H1 (cell line): Measurements from ENCODE around the gene KRT34. TPM values are rescaled to one million over a fixed set of nuclear protein-coding genes. Genes with fewer than 3 reads are reported as not detected.
A peak's percentile ranks its signal among the peaks of the same experiment; 100 is the strongest.

Source experiments
- CTCF ChIA-PET: fragments of 300-600 bp; sonication (Branson Sonifier 250); formaldehyde crosslinking; loops from one replicate; lab custom pipeline; 2021; ENCODE audit not compliant: partially characterized antibody; lab: Charles Lee
- POLR2A ChIA-PET: fragments of 300-600 bp; sonication (Branson Sonifier 250); formaldehyde crosslinking; loops from one replicate; lab custom pipeline; 2021; ENCODE audit warnings: inconsistent platforms; ENCODE audit not compliant: partially characterized antibody; lab: Charles Lee
- DNase-seq, 2 experiments: peaks; one replicate each; pipeline versions ENCODE4 v3.0.0 to v3.0.0-alpha.2; 2010 to 2022; ENCODE audit warnings: low spot score in 2 of 2, low read depth in 1 of 2, mixed read lengths in 1 of 2
- FAIRE-seq: peaks from 2 replicates; lab custom pipeline; 2011; peaks lifted over from hg19 to GRCh38; lab: Jason Lieb, UNC
- H2AFZ ChIP-seq: 2 replicates; pipeline ENCODE4 v1.8.1; 2012; ENCODE audit warnings: low read length, inconsistent platforms
- H2AK5ac ChIP-seq: 2 replicates; pipeline ENCODE4 v1.6.1; 2013; ENCODE audit warnings: low read depth, low read length
- H2BK120ac ChIP-seq: replicated peaks from 2 replicates; pipeline ENCODE3; 2013; ENCODE audit warnings: low read depth, low read length, inconsistent platforms
- H2BK12ac ChIP-seq: 2 replicates; pipeline ENCODE4 v1.6.1; 2013; ENCODE audit warnings: low read depth, low read length
- H2BK15ac ChIP-seq: 2 replicates; pipeline ENCODE4 v1.6.1; 2013; ENCODE audit warnings: low read length
- H2BK20ac ChIP-seq: 2 replicates; pipeline ENCODE4 v1.6.1; 2013; ENCODE audit warnings: low read length
- H2BK5ac ChIP-seq: 2 replicates; pipeline ENCODE4 v1.6.1; 2013; ENCODE audit warnings: low read depth, low read length
- H3K14ac ChIP-seq: 2 replicates; pipeline ENCODE4 v1.6.1; 2013; ENCODE audit warnings: inconsistent platforms; ENCODE audit not compliant: insufficient read length
- H3K18ac ChIP-seq: 2 replicates; pipeline ENCODE4 v1.6.1; 2013; ENCODE audit warnings: low read length; ENCODE audit errors: extremely low read depth
- H3K23ac ChIP-seq: 2 replicates; pipeline ENCODE4 v1.6.1; 2013; ENCODE audit warnings: inconsistent platforms; ENCODE audit not compliant: insufficient read length
- H3K23me2 ChIP-seq: 2 replicates; pipeline ENCODE4 v1.6.1; 2013; ENCODE audit warnings: low read depth, low read length
- H3K27ac ChIP-seq: 2 replicates; pipeline ENCODE4 v1.6.1; 2011; ENCODE audit warnings: low read depth, low read length, inconsistent platforms
- H3K27me3 ChIP-seq, 4 experiments: replicated peaks in 1 of 4; 1 replicate in 1 of 4; 2 replicates in 3 of 4; pipeline versions ENCODE4 v1.6.1 to v1.8.1; 2011 to 2013; ENCODE audit warnings: low read length in 3 of 4, mild to moderate bottlenecking in 3 of 4, inconsistent platforms in 2 of 4, mixed read lengths in 2 of 4, moderate library complexity in 1 of 4; ENCODE audit not compliant: control insufficient read depth in 3 of 4, insufficient read depth in 3 of 4; ENCODE audit errors: extremely low read depth in 1 of 4
- H3K36me3 ChIP-seq, 4 experiments: 2 replicates each; pipeline versions ENCODE4 v1.6.1 to v1.8.1; 2011 to 2013; ENCODE audit warnings: mild to moderate bottlenecking in 4 of 4, low read length in 3 of 4, moderate library complexity in 2 of 4, control low read depth in 1 of 4, inconsistent platforms in 1 of 4; ENCODE audit not compliant: insufficient read depth in 4 of 4, control insufficient read depth in 2 of 4
- H3K4ac ChIP-seq: replicated peaks from 2 replicates; pipeline ENCODE3; 2013; ENCODE audit warnings: low read length, low read depth, mixed read lengths, inconsistent platforms; ENCODE audit not compliant: insufficient read length
- H3K4me1 ChIP-seq, 4 experiments: replicated peaks in 1 of 4; 1 replicate in 1 of 4; 2 replicates in 3 of 4; pipeline versions ENCODE4 v1.6.1 to v1.8.1; 2011 to 2013; ENCODE audit warnings: low read length in 3 of 4, inconsistent platforms in 2 of 4, mixed read lengths in 1 of 4; ENCODE audit not compliant: insufficient read depth in 4 of 4, control insufficient read depth in 3 of 4
- H3K4me2 ChIP-seq, 2 experiments: 2 replicates each; pipeline versions ENCODE4 v1.6.1 to v1.8.1; 2011 to 2013; ENCODE audit warnings: low read depth in 2 of 2, low read length in 2 of 2, control low read depth in 1 of 2, inconsistent platforms in 1 of 2, mild to moderate bottlenecking in 1 of 2; ENCODE audit not compliant: insufficient read depth in 1 of 2
- H3K4me3 ChIP-seq, 4 experiments: fragments of 200-600, 300-600 bp in 1 of 4; sonication (generic), shearing (Covaris generic), sonication (Bioruptor Twin) in 1 of 4; 2 replicates each; pipeline versions ENCODE4 v1.5.1 to v1.8.1; 2011 to 2016; ENCODE audit warnings: low read length in 4 of 4, low read depth in 3 of 4, control low read depth in 2 of 4, inconsistent platforms in 2 of 4, mild to moderate bottlenecking in 2 of 4, mixed read lengths in 1 of 4, moderate library complexity in 1 of 4; ENCODE audit not compliant: insufficient read depth in 2 of 4; ENCODE audit errors: extremely low read depth in 1 of 4
- H3K56ac ChIP-seq: replicated peaks from 2 replicates; pipeline ENCODE3; 2013; ENCODE audit warnings: low read depth, mild to moderate bottlenecking, mixed read lengths, low read length, inconsistent platforms; ENCODE audit not compliant: insufficient read length
- H3K79me1 ChIP-seq: 2 replicates; pipeline ENCODE4 v1.6.1; 2013; ENCODE audit warnings: low read depth, low read length, control low read depth
- H3K79me2 ChIP-seq, 2 experiments: 2 replicates each; pipeline versions ENCODE4 v1.6.1 to v1.8.1; 2012 to 2013; ENCODE audit warnings: low read length in 2 of 2, mild to moderate bottlenecking in 2 of 2, inconsistent platforms in 1 of 2; ENCODE audit not compliant: insufficient read depth in 2 of 2, control insufficient read depth in 1 of 2
- H3K9ac ChIP-seq, 4 experiments: replicated peaks in 1 of 4; 1 replicate in 1 of 4; 2 replicates in 3 of 4; pipeline versions ENCODE4 v1.6.1 to v1.8.1; 2011 to 2013; ENCODE audit warnings: low read depth in 3 of 4, low read length in 3 of 4, control low read depth in 2 of 4, mild to moderate bottlenecking in 2 of 4, moderate library complexity in 2 of 4, inconsistent platforms in 1 of 4; ENCODE audit errors: extremely low read depth in 1 of 4
- H3K9me3 ChIP-seq, 2 experiments: 2 replicates each; pipeline versions ENCODE4 v1.6.1 to v1.8.1; 2012 to 2013; ENCODE audit warnings: mild to moderate bottlenecking in 2 of 2, moderate library complexity in 2 of 2, control low read depth in 1 of 2, inconsistent platforms in 1 of 2, low read depth in 1 of 2, low read length in 1 of 2, mixed read lengths in 1 of 2; ENCODE audit not compliant: insufficient read depth in 2 of 2
- H4K20me1 ChIP-seq, 2 experiments: replicated peaks in 1 of 2; 2 replicates each; pipeline versions ENCODE3 to v1.8.1; 2011 to 2013; ENCODE audit warnings: inconsistent platforms in 2 of 2, low read length in 2 of 2, mild to moderate bottlenecking in 1 of 2; ENCODE audit not compliant: insufficient read depth in 2 of 2, control insufficient read depth in 1 of 2
- H4K5ac ChIP-seq: 2 replicates; pipeline ENCODE4 v1.6.1; 2013; ENCODE audit warnings: low read length, low read depth, mixed read lengths, inconsistent platforms; ENCODE audit not compliant: insufficient read length
- H4K8ac ChIP-seq: 2 replicates; pipeline ENCODE4 v1.8.0; 2013; ENCODE audit warnings: mild to moderate bottlenecking, moderate library complexity, low read length, inconsistent platforms; ENCODE audit not compliant: insufficient read depth; ENCODE audit errors: extremely low read depth
- H4K91ac ChIP-seq: replicated peaks from 2 replicates; pipeline ENCODE3; 2013; ENCODE audit warnings: low read length, mixed read lengths, inconsistent platforms; ENCODE audit not compliant: insufficient read length
- ASH2L ChIP-seq: fragments of 200-600, 300-600 bp; sonication (generic); IDR thresholded peaks from one replicate; pipeline ENCODE4 v1.7.1; 2017; ENCODE audit warnings: low read length
- BACH1 ChIP-seq: IDR thresholded peaks from 2 replicates; pipeline ENCODE4 v1.6.1; 2012; ENCODE audit warnings: low read length, improper control_type of control experiment
- CBX5 ChIP-seq: fragments of 300-800, 300-1000 bp; sonication (generic); IDR thresholded peaks from 2 replicates; pipeline ENCODE4 v1.7.1; 2016; ENCODE audit warnings: antibody characterized with exemption, low read length, low read depth
- CREB1 ChIP-seq: IDR thresholded peaks from 2 replicates; pipeline ENCODE4 v1.6.1; 2012; ENCODE audit warnings: inconsistent platforms
- GABPA ChIP-seq: IDR thresholded peaks from 2 replicates; pipeline ENCODE4 v1.6.1; 2011; ENCODE audit warnings: mild to moderate bottlenecking, low read length, moderate library complexity, borderline replicate concordance; ENCODE audit not compliant: insufficient read depth
- MAFK ChIP-seq: IDR thresholded peaks from 2 replicates; pipeline ENCODE4 v1.6.1; 2012; ENCODE audit warnings: low read depth, mild to moderate bottlenecking, improper control_type of control experiment, low read length
- PHF8 ChIP-seq: fragments of 200-600 bp; sonication (generic); conservative IDR thresholded peaks from 2 replicates; pipeline ENCODE4 v1.7.1; 2012; ENCODE audit warnings: low read depth, mild to moderate bottlenecking, inconsistent platforms, low read length, moderate library complexity
- POLR2A ChIP-seq, 2 experiments: IDR thresholded peaks; 1 replicate in 1 of 2; 2 replicates in 1 of 2; pipeline ENCODE4 v1.6.1; 2011; ENCODE audit warnings: low read depth in 2 of 2, low read length in 2 of 2, mild to moderate bottlenecking in 2 of 2; ENCODE audit errors: control extremely low read depth in 1 of 2
- RAD21 ChIP-seq, 2 experiments: IDR thresholded peaks in 1 of 2; conservative IDR thresholded peaks in 1 of 2; 2 replicates each; pipeline ENCODE4 v1.6.1; 2011; ENCODE audit warnings: low read depth in 2 of 2, low read length in 2 of 2, improper control_type of control experiment in 1 of 2, inconsistent platforms in 1 of 2, mild to moderate bottlenecking in 1 of 2, moderate library complexity in 1 of 2
- SRF ChIP-seq: IDR thresholded peaks from 2 replicates; pipeline ENCODE4 v1.6.1; 2011; ENCODE audit warnings: mild to moderate bottlenecking, low read depth, low read length, moderate library complexity
- SUZ12 ChIP-seq: fragments of 200-600 bp; sonication (generic); IDR thresholded peaks from 2 replicates; pipeline ENCODE4 v1.6.1; 2012; ENCODE audit warnings: mild to moderate bottlenecking, inconsistent platforms, low read length, moderate library complexity, mixed read lengths
- TAF1 ChIP-seq: IDR thresholded peaks from 2 replicates; pipeline ENCODE4 v1.6.1; 2011; ENCODE audit warnings: mild to moderate bottlenecking, low read depth, low read length
- TCF12 ChIP-seq: IDR thresholded peaks from 2 replicates; pipeline ENCODE4 v1.6.1; 2011; ENCODE audit warnings: low read depth, mild to moderate bottlenecking, low read length
- WGBS, 2 experiments: shearing (Covaris generic) in 1 of 2; methylation state at CpG; one replicate each; pipeline versions ENCODE4 v1.1.6 to v1.1.7; 2013 to 2015; ENCODE audit warnings: low lambda C conversion rate in 2 of 2, mixed read lengths in 2 of 2, inconsistent platforms in 1 of 2, low coverage in 1 of 2, missing lambda C conversion rate in 1 of 2; ENCODE audit not compliant: insufficient replicate concordance in 2 of 2, insufficient coverage in 1 of 2, insufficient read length in 1 of 2; ENCODE audit errors: extremely low coverage in 1 of 2, missing lambda C conversion rate in 1 of 2; 5-methylcytosine and 5-hydroxymethylcytosine counted together
- polyA plus RNA-seq, 7 experiments: library from polyadenylated mRNA; depleted of rRNA in 3 of 7; stranded (reverse) in 5 of 7; unstranded in 2 of 7; fragments of >200 nt in 5 of 7; fragments of 200-250 nt in 2 of 7; gene quantifications; 1 replicate in 5 of 7; 2 replicates in 1 of 7; 4 replicates in 1 of 7; pipeline versions ENCODE4 v1.2.1 to v1.2.3, GENCODE V29; 2011 to 2013; ENCODE audit warnings: missing spikeins in 2 of 7, mixed read lengths in 2 of 7
- total RNA-seq: library from RNA; stranded (reverse); fragmentation: NEBNext Ultra II Directional; extraction: Animal tissue kit (Norgen Biotek cat#: 25700); gene quantifications from 2 replicates; pipeline ENCODE4 v1.2.1, GENCODE V29; 2021
- TF ChIP-seq, protein P1 (sequence below): IDR thresholded peaks from 2 replicates; pipeline ENCODE4 v1.6.1; 2012; ENCODE audit warnings: inconsistent platforms

KRT34 gene
- total and polyA plus RNA-seq, 2 of the 8 experiments (the other 6 are each of a cell fraction or from before 2014, with no cell fraction given) = not detected

DNA sequence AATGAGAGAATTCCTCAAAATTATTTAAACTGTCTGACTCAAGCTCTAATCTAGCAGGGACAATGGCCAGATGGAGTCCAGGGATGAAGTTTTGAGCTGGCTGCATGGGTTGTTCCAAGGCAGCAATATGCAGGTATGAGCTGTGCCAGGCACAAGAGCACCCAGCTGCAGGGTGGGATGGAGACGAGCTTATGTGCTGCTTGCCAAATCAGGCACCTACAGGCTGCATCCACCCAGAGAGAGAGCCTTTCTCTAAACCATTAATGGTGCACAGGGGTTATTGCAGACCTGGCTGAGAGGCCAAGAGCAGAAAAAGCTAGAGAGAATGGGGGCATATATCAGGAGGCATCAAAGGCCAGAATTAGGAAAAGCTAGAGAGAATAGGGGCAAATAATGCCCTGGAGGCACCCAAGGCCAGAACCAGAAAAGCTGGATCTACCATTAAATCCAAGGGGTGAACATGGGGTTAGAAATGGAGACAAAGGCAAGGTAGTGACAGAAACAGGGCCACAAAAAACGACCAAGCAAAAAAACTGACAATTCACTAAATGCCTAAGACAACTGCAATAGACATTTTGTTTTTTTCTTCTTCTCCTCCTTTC lies 42.4 kb downstream of the KRT34 start:
- FAIRE-seq (no peak), DNase-seq (peak in 1 of 2 experiments; percentile 16)
- H3K36me3 ChIP-seq = no peaks in the 10 kb centered on the region
- no peak overlapping the region for H2BK12ac ChIP-seq
- POLR2A ChIA-PET = interaction anchor here (1.0 kb wide), 1 partner anchor 26 kb away, joined by 3 read pairs; no protein-coding TSS in a partner anchor
- no peaks in the 10 kb centered on the region for H3K79me2 ChIP-seq
- H2BK15ac ChIP-seq = no peak overlapping the region
- H3K27ac ChIP-seq = no peak overlapping the region
- H4K5ac ChIP-seq = no peak overlapping the region
- H3K4me2 ChIP-seq = no peak overlapping the region
- no peak overlapping the region for H3K4me3 ChIP-seq
- no peak overlapping the region for H2BK5ac ChIP-seq
- H2AK5ac ChIP-seq = no peak overlapping the region
- H3K4ac ChIP-seq = no peak overlapping the region
- H3K9me3 ChIP-seq = peaks cover 0 to 10% of the 10 kb centered on the region in 2 experiments; a peak in 2 of 4 replicates
- H3K23me2 ChIP-seq = no peaks in the 10 kb centered on the region
- no peak overlapping the region for H3K18ac ChIP-seq
- peak overlapping the region; percentile 18; the same call in 1 of the 2 replicates for H4K8ac ChIP-seq
- no peaks in the 10 kb centered on the region for H3K4me1 ChIP-seq
- CTCF ChIA-PET = interaction anchor here (0.7 to 1.5 kb wide), 7 partner anchors 8 to 218 kb away, joined by 3 to 6 read pairs (median 4); no protein-coding TSS in a partner anchor
- no peak overlapping the region for H2AFZ ChIP-seq
- no peaks in the 10 kb centered on the region for H4K20me1 ChIP-seq
- no peak overlapping the region for H2BK120ac ChIP-seq
- no peak overlapping the region for H4K91ac ChIP-seq
- H3K79me1 ChIP-seq = no peaks in the 10 kb centered on the region
- H3K14ac ChIP-seq = no peak overlapping the region
- no peak overlapping the region for H3K23ac ChIP-seq
- no peak overlapping the region for H3K9ac ChIP-seq
- WGBS, 2 experiments = 82% methylated on average over 2 of the region's 2 CpGs; no CpG with 5 or more reads in 1 of the 2 experiments
- no peak overlapping the region for H3K56ac ChIP-seq
- H2BK20ac ChIP-seq = no peak overlapping the region
- no peaks in the 10 kb centered on the region for H3K27me3 ChIP-seq
- no peak for TF ChIP-seq CREB1
- TF ChIP-seq POLR2A (IDR thresholded peaks at IDR 0.05; ENCODE audit: control extremely low read depth in 1 of 2, low read depth in 2 of 2, low read length in 2 of 2) = no peak
- no peak for TF ChIP-seq SUZ12
- TF ChIP-seq RAD21 (IDR thresholded peaks at IDR 0.05 in 1 of 2, conservative IDR thresholded peaks at IDR 0.05 in 1 of 2; ENCODE audit: low read depth in 2 of 2, low read length in 2 of 2) = no peak
- TF ChIP-seq GABPA = no peak
- TF ChIP-seq SRF = no peak
- no peak for TF ChIP-seq TCF12
- TF ChIP-seq CBX5 = no peak
- TF ChIP-seq BACH1 = no peak
- TF ChIP-seq, protein P1, sequence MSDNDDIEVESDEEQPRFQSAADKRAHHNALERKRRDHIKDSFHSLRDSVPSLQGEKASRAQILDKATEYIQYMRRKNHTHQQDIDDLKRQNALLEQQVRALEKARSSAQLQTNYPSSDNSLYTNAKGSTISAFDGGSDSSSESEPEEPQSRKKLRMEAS = no peak
- no peak for TF ChIP-seq TAF1
- no peak for TF ChIP-seq PHF8
- no peak for TF ChIP-seq MAFK
- no peak for TF ChIP-seq ASH2L
